Right ventricle myocardium superior (tissue), 1 donor: ENCODE measurements around the gene OR5B12. TPM values are rescaled to one million over a fixed set of nuclear protein-coding genes. Genes with fewer than 3 reads are reported as not detected.
"Not testable (repeated sequence)": the region's sequence is repeated elsewhere in the genome, so short reads cannot be mapped to it uniquely, and the experiment has no call there.

Source experiments
- ATAC-seq: fragments of 200-7000 bp; cut with Tn5 transposase; one replicate; pipeline ENCODE4 v1.9.1; 2020; ENCODE audit warnings: mild to moderate bottlenecking; ENCODE audit not compliant: poor library complexity
- DNase-seq: peaks from one replicate; pipeline ENCODE4 v3.0.0-alpha.2; 2020
- intact Hi-C: fragments of 100-400 bp; cut with DNase I; formaldehyde crosslinking; loops from one replicate; pipeline ENCODE4 v1.11.2; 2022
- long read RNA-seq: library from polyadenylated mRNA; unstranded; transcript quantifications from one replicate; pipeline ENCODE4 v2.0.0, GENCODE V29; 2021
- total RNA-seq: library from RNA; stranded (reverse); fragmentation: NEBNext Ultra II Directional; extraction: Animal tissue kit (Norgen Biotek cat#: 25700); gene quantifications from one replicate; pipeline ENCODE4 v1.2.1, GENCODE V29; 2021
- donor health status: DM: no; HTN: yes; CAD: no; lungs with severe emphysema.

The OR5B12 gene
- total RNA-seq: not detected
- long read RNA-seq: 0 reads

- intact Hi-C loops: no loop called here
- DNase-seq: no peak
- no peak for ATAC-seq
Observed at GRCh38 chr11:58442136-58442535, at the start of gene OR5B12. OR5B12 (minus strand) TSS chr11:58442236; CDS start chr11:58440151, 2,085 bp downstream.

GRCh38 chr11:58490827-58491226, 48.8 kb upstream of the OR5B12 start:
- intact Hi-C loops: no loop called here
- no peak for ATAC-seq
- DNase-seq: no peak

DNA sequence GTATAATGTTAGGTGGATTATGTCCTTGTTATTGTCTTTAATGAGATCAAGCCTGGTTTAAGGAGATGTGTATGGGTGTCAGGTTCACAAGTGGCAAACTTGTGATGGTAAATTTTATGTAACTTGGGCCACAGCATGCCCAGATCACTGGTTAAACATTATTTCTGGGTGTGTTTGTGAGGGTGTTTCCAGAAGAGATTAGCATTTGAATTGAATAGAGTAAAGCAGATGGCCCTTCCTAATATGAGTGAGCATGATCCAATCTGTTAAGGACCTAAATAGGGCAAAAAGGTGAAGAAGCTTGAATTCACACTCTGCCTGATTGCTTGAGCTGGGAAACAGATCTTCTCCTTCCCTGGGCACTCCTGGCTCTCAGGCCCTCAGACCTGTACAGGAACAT, 45.1 kb upstream of the OR5B12 start:
- intact Hi-C loops: no loop called here
- DNase-seq (no peak), ATAC-seq (no peak)

GRCh38 chr11:58485961-58486360, 43.9 kb upstream of the OR5B12 start:
- no peak for DNase-seq

DNA sequence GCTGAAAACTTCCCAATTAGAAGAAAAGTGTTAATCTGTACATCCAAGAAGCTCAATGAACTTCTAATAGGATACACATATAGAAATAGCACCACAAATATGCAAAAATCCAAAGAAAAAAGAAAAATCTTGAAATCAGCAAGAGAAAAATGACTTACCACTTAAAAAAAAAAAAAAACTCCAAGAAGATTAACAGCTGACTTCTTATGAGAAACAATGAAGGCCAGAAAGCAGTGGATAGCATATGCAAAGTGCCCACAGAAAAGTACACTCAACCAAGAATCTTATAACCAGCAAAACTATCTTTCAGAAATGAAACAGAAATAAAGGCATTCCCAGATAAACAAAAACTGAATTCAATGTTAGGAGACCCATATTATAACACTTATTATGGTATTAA, 29.9 kb upstream of the OR5B12 start:
- DNase-seq (no peak), ATAC-seq (no peak)
- intact Hi-C loops: no loop called here

More at GRCh38 chr11:58485961-58486360, 43.9 kb upstream of the OR5B12 start:
- intact Hi-C loops: no loop called here
- ATAC-seq: no peak

GRCh38 chr11:58466293-58466692, 24.3 kb upstream of the OR5B12 start:
- ATAC-seq (no peak), DNase-seq (no peak)
- intact Hi-C loops: no loop called here

- intact Hi-C loops: no loop called here
- ATAC-seq (no peak), DNase-seq (no peak)
Observed at GRCh38 chr11:58465690-58466089, 23.7 kb upstream of the OR5B12 start.

DNA sequence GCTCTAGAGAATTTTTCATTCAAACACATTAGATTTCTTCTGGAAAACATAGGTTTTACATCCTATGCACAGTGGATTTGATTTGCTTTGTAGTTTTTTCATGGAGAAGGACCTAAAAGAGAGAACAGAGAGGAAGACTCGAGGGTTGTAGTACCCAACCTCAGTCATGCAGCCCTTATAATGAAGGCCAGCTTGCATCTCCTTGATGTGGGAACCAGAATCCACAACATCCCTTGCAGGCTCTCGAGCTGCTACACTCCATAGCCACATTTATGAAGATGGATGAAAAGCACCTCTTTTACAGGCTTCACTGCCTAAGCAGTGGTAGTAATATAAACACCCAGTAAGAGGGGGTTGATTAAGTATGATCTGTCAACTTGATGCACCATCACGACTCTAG, 9.5 kb upstream of the OR5B12 start:
- DNase-seq: no peak
- no peak for ATAC-seq
- intact Hi-C loops: no loop called here

GRCh38 chr11:58446294-58446693, 4.3 kb upstream of the OR5B12 start:
- intact Hi-C loops: no loop called here
- DNase-seq (no peak), ATAC-seq (no peak)

GRCh38 chr11:58444300-58444699, 2.3 kb upstream of the OR5B12 start:
- no peak for DNase-seq
- intact Hi-C loops: no loop called here

DNA sequence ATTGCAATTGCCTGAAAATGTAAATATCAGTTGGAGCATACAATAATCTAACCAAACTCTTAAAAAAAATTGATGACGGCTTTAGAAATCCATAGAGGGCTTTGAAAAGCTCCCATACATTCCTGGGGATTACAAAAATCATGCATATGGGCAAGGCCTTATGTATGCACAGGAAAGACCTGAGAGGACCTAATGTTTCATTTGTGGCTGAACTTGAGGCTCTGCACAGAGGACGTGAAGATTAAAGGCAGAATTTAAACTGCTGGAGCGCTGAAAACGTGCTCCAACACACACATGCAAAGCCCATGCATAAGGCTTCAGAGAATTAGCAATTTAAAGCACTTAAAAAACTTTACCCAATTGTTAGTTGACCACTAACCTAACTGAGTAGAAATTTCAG, 3.5 kb downstream of the OR5B12 start:
- DNase-seq (no peak), ATAC-seq (no peak)
- intact Hi-C loops: no loop called here

More at GRCh38 chr11:58444300-58444699, 2.3 kb upstream of the OR5B12 start:
- ATAC-seq: no peak

DNA sequence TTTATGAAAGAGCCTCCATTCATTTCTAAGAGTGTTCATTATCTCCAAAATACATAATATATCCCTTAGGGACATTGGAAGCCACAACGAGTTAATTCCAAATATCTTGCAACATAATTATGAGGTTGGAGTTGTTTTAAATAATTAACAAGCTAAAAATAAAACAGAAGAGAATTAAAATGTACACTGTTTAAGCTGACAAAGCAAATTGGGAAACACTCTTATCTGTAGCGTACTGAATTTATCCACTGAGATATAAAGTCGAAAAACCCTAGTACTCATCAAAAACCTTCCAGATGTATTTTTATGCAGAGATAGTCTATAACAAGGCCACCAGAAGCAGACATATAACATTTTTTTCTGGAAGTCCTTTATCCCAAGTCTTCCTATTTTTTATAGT, 7.8 kb downstream of the OR5B12 start:
- intact Hi-C loops: no loop called here

DNA sequence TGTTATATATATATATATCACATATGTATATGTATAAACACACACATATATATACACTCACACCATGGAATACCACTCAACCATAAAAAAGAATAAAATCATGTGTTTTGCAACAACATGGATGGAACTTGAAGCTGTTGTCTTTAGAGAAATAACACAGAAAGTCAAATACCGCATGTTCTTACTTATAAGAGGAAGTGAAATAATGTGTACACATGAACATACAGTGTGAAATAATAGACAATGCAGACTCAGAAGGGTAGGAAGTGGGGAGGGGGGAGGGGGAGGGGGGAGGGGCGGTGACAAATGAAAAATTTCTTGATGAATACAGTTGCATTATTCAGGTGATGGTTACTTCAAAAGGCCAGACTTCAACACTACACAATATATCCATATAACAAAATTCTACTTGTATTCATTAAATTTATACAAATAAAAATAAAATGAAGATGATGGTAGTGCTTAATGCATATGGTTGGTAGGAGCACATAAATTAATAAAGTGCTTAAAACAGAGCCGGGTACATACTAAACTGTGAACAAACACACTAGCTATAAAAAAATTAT, 8.3 kb downstream of the OR5B12 start:
- DNase-seq: no peak
- no peak for ATAC-seq
- intact Hi-C loops: no loop called here

More for the DNA sequence above, 7.8 kb downstream of the OR5B12 start:
- no peak for DNase-seq
- no peak for ATAC-seq

GRCh38 chr11:58429273-58429672, 12.8 kb downstream of the OR5B12 start:
- ATAC-seq: no peak
- intact Hi-C loops: no loop called here
- DNase-seq: no peak

GRCh38 chr11:58428021-58428420, 14.0 kb downstream of the OR5B12 start, which contains the start of gene OR5B2:
OR5B2 (minus strand) TSS chr11:58428121; CDS start chr11:58423261, 4,860 bp downstream.
- DNase-seq: no peak
- intact Hi-C loops: no loop called here
- no peak for ATAC-seq

DNA sequence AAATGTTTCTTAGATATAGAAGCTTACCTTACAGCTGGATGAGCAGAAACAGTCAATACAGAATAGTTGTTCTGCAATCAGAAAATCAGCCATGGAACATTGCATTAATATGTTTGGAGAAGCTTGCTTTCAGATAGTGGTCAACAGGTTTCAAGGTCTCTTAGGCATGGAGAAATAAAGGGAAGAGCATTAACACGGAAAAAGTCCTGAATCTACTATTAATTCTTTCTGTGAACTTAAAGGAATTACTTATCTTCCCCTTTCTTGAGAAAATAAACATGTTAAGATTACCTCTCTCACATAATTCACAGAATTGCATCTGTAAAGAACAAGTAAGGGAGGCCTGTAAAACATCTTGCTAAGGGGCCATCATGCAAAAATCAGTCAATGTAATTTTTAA, 35.3 kb downstream of the OR5B12 start, which contains the start of gene OR5B3:
Gene OR5B3, minus strand, starts transcription at position 101 of the 400 bp plus-strand sequence. CDS start 3,465 bp downstream, outside the sequence.
- intact Hi-C loops: no loop called here
- DNase-seq: no peak

DNA sequence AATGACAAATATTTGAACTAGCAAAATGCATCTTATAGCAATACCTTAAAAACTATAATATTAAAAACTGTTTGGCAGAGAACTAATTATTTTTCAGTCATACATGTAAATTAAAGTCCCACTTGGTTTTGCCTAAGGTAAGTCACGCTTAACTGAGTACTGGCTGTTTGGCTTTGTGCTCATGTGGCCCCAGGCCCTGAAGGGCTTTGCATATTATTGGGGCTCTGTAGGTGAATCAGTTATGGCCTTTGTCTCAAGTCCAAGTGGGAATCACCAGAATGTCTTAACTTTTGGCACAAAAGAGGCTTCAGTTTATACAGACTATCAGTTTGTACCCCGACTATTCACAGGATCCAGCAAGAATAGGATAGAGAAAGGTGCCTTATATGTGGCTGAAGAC, 42.4 kb downstream of the OR5B12 start:
- DNase-seq, ATAC-seq, intact Hi-C loops: not testable (repeated sequence)

More for the DNA sequence above, 35.3 kb downstream of the OR5B12 start, which contains the start of gene OR5B3:
- no peak for ATAC-seq

DNA sequence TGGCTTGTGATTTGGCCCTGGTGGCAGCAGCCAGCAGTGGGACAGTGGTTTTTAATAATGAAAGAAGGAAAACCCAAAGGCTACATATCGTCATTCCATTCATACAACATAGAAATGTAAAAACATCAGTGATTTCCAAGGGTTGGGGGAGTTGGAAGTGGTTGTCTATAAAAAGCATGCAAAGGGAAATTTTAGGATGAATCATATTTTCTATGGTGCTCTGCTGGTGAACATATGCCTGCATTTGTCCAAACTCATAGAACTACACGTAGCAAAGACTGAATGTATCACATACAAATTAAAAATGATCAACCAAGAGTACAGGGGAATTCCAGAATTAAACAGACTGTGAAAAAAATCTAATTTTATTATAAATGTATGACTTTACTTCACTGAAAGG, 46.5 kb downstream of the OR5B12 start:
- no peak for DNase-seq
- intact Hi-C loops: no loop called here
- no peak for ATAC-seq

GRCh38 chr11:58394195-58394594, 47.8 kb downstream of the OR5B12 start:
- ATAC-seq (no peak), DNase-seq (no peak)
- intact Hi-C loops: no loop called here

GRCh38 chr11:58392746-58393145, 49.3 kb downstream of the OR5B12 start:
- intact Hi-C loops: no loop called here
- ATAC-seq: no peak
- DNase-seq: no peak

GRCh38 chr11:58391879-58392278, 50.2 kb downstream of the OR5B12 start:
- DNase-seq: no peak
- intact Hi-C loops: no loop called here
- ATAC-seq: no peak
